G401.6 (cell line): Measurements from ENCODE around the gene FCRL6.
A peak's percentile ranks its signal among the peaks of the same experiment; 100 is the strongest.

Experiments
- FAIRE-seq: peaks from 2 replicates; lab custom pipeline; 2012; peaks lifted over from hg19 to GRCh38; lab: Jason Lieb, UNC

The FCRL6 gene, protein sequence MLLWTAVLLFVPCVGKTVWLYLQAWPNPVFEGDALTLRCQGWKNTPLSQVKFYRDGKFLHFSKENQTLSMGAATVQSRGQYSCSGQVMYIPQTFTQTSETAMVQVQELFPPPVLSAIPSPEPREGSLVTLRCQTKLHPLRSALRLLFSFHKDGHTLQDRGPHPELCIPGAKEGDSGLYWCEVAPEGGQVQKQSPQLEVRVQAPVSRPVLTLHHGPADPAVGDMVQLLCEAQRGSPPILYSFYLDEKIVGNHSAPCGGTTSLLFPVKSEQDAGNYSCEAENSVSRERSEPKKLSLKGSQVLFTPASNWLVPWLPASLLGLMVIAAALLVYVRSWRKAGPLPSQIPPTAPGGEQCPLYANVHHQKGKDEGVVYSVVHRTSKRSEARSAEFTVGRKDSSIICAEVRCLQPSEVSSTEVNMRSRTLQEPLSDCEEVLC

DNA sequence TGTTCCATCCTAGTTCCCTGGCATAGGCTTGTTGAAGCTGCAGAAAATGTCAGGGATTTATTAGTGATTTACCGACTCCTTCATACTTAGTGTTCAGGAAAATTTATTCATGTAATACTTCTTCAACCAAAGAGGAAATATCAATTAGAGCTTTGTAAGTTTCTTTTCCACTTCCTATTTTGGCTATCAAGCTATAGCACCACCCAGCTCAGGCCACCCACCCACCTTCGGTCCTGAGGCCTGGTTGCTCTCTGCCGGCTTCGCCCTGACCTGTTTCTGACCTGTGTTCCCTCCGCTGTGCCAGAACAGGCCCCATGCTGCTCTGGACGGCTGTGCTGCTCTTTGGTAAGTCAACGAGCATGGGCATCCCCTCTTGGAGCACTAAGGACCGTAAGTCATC, at the start of gene FCRL6:
Gene FCRL6, plus strand, starts transcription at position 250 of the 400 bp plus-strand sequence. Its CDS starts 65 bp downstream, at position 315.
- FAIRE-seq: no peak

DNA sequence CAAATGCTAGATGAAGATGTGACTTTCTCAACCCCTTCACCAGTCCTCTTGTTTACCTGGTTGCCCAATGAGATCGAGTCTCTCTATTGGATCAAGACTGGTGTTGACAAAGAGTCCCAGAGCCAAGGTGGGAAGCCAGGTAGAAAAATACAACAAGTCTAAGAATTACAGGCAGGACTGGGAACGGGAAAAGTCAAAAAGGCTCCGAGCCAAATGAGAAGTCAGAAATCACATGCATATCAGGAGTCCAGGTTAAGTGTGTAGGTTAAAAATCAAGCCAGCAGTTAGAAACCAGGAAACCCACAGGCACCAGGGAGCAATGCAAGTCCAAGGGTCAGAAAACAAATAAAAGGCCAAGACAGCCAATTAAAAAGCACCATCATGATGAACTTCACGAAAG, 48.8 kb upstream of the FCRL6 start:
- FAIRE-seq: no peak

DNA sequence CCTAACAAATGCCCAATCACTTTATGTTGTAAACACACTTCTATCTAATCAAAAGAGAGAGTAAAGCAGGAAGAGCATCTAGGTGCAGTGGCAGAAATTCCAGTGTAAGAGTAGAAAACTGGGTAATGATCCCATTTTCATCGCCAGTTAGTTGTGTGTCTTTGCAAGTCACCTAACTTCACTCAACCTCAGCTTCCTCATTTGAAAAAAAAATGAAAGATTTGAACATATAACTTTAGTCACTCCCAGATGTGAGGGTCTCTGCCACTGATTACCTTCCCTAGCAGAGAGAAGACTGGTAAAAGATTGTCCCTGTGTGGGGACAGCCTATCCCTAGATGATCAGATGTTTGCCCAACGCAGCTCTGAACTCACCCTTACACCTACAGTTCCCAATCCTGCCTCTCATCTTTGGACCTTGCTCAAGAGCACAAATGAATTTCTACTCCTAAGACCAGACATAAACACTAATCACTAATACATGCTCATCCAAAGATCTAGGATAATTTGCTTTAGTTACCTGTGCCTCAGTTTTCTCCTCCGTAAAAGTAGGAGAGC, 46.6 kb upstream of the FCRL6 start:
- FAIRE-seq: no peak

DNA sequence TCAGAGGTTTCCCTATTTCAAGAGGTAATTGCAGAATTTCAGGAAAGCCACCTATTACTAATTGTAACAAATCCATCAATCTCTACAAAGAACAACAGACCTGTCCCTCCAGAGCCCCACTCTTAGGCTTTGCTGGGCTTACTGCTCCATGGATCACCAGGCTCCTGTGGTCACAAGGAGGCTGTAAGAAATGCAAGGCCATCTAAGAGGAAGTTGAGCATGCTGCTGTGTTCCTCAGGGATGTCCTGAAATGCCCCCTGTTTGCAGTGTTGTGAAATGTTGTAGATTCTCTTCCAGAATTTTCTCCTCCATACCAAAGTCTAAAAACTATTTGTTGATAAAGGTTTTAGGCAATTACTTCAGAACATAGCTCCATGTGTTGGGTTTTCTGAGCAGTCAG, 45.8 kb upstream of the FCRL6 start:
- FAIRE-seq: no peak

DNA sequence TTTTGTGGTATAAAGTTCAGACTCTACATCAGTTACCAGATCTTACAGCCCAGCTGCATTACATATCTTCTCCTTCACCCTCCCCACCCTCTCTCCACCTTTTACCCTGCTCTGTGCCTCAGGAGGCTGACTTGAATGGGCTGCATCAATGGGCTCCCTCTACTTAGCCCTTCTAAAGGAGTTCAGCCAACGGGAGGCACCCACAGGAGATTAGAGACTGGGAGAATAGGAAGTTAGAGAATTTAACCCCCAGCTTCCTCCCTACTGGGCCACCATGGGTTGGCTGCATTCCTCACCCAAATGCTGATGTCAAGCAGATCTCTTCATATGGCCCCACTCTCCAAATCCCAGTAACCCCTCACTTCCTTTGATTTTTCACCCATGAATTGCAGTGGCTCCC, 38.5 kb upstream of the FCRL6 start:
- FAIRE-seq: no peak

DNA sequence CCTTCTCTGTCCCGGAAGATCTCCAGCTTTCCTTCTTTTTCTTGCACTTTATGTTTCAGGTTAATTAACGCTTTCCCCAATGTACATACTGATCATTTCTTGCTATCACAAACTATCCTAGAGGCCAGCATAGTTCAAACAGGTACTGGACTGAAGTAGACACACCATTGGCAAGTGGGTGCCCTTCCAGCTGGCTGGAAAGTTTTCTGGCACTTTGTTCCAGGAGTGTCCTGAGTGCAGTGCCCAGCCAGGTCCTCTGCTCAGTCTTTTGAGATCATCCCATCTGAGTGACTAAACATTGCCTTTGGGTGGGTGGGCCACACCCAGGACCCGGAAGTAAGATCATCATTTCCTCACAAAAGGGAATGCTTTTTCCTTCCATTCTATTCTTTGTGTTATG, 36.4 kb upstream of the FCRL6 start:
- no peak for FAIRE-seq

DNA sequence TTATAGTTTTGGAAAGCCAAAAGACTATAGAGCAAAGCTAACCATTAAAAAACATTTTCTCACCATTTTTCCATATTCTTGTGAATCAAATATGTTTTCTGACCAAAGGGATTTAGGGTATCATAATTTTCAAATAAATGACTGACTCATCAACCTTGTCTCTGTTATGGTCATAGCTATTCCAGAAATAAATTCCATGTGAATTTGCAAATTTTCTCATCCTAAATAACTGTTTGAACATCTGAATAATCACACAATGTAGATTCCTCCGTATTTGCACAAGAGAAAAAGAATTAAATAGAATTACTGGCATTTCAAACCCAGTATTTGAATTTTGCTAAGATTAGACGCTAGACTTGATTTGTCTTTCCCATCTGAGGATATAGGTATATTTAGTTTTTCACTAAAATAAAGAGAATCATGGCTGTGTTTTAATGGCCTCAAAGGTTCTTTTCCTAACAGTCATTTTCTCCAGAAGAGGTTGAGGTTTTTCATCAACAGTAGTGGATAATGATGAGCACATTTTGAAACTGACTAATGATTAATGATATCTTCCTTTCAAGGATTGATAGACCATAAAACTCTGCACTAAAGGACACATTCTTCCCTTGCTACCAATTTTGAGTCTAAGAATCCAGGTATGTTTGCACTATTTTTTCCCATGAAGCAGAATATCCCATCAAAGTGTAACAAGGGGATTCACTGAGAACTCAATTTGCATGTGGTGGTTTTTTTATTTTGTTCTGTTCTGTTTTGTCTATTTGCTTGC, 30.8 kb upstream of the FCRL6 start:
- FAIRE-seq: no peak

DNA sequence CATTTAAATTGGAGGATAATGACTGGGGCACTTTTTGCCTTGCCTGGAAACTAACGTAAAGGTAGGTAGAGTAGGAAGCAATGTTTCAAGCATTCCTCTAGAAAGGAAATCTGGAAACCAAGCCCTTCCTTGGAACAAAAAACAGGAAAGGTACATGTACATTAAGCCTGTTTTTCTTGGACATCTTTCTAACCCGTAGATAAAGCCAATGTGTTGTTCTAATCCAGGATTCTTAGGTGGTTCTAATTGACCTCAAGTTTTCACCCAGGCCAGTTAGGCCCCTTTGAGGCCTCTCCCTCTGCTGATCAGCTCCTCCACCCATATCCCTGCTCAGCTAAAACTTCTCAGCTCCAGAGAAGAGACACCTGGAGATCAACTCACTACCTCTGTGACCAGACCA, 27.7 kb upstream of the FCRL6 start:
- FAIRE-seq: no peak

DNA sequence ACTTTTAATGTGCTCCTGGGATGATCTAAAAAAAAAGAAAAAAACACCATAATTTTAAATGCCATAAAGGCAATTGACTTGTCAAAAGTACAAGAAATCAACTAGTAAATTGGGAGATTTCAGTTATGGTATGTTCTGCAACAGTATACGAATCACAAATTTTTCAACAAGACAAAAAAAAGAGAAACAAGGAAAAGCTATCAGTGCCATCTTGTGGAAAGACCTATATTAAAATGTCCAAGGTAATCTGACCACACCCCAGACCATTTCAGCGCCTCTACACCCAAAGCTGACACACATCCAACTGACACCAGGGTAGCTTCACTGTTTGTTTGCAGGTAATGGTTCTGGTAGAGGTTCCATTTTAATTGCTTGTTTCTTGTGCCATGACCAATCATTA, 26.4 kb upstream of the FCRL6 start:
- FAIRE-seq: no peak

DNA sequence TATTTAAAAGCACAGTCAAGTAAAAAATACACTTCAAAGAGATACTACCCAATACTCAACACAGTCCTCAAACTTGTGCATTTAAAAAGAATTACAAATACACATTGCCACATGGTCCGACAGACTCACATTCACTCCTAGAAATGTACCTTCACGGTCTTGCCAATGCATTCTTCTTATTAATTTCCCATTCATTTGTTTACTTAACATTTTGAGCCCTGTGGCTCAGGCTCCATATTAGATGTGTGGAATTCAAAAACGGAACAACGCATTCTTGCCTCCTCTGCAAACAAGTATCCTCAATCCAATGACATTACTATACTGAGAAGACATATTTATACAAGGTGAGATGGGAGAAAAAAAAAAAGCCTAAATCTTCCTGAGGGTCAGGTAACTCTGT, 23.9 kb upstream of the FCRL6 start:
- FAIRE-seq: no peak

DNA sequence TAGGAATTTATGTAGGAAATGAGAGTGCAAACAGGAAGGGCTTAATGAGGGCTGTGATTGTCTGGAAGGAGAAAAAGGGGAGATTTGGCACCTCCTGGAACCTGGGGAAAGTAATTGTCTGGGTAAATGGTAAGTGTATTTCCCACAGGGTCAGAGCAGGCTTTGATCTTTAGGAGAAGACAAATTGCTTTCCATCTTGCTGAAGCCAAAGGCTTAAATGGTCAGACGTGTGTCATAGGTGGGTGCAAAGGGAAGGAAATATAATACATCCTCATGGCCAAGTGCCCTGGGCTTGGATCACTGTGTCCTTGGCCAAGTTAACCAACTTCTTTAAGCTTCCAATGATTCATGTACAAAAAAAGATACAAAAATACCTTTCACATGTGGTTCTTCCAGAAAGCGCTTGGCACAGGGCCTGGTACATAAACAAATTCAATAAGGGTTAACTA, 22.7 kb upstream of the FCRL6 start:
- no peak for FAIRE-seq

DNA sequence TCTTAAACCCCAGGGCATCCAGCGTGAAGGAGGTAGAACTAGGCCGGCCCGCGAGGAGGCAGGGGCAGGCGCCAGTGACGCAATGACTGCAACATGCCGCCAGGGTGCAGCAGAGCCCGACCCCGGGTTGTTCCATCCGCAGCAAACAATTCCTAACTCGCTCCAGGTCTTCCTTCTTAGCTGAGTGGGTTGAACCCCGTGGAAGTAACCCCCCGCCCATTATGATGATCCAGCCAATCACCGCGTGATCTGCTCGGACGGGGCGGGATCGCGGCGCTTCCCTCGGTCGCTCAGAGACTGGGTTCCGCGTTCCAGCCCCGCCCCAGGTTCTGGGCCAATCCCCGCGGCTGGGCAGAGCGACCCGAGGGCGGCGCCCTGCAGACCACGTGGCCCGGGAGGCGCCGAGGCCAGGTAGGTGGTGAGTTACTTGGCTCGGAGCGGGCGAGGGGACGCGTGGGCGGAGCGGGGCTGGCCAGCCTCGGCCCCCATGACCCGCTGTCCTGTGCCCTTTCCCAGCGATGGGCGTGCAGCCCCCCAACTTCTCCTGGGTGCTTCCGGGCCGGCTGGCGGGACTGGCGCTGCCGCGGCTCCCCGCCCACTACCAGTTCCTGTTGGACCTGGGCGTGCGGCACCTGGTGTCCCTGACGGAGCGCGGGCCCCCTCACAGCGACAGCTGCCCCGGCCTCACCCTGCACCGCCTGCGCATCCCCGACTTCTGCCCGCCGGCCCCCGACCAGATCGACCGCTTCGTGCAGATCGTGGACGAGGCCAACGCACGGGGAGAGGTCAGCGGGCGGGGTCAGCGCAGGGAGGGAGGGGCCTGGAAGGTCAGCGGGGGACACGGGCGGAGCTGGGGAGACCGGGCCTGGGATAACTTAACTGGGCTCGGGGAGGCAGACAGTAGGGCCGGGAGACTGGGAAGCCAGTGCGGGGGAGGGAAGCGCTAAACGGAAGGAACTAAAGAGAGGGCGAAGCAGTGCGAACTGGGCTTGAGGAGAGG, 21.3 kb upstream of the FCRL6 start, which contains the start of gene DUSP23:
Gene DUSP23, plus strand, starts transcription at position 380 of the 1,000 bp plus-strand sequence. Its CDS starts 139 bp downstream, at position 519.
- FAIRE-seq: peak; percentile 87

DNA sequence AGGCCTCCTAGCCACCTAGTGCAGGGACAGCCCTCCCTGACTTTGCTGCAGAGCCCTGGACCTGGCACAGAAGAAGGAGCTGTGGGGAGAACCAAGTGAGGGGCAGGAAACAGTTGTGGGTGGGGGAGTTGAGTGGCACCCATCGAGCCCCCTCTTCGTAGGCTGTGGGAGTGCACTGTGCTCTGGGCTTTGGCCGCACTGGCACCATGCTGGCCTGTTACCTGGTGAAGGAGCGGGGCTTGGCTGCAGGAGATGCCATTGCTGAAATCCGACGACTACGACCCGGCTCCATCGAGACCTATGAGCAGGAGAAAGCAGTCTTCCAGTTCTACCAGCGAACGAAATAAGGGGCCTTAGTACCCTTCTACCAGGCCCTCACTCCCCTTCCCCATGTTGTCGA, 20.2 kb upstream of the FCRL6 start:
- no peak for FAIRE-seq

DNA sequence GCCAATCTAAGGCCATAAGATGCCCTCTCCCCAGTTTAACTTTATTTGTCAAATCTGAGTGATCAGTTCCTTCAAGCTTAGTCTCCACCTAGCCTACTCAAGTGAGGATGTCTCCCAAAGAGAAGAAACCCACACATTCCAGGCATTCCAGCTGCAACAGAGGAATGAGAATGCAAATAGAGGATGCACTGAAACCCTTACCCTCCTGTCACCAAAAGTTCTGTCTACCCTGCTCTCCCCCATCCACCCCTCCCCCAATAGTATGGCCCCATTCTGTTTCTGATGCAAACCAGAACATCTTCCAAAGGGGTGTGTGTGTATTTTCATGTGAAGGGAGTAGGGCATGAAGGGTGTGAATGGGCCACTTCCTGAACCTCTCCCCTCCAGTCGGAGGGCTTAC, 18.4 kb upstream of the FCRL6 start:
- FAIRE-seq: no peak

DNA sequence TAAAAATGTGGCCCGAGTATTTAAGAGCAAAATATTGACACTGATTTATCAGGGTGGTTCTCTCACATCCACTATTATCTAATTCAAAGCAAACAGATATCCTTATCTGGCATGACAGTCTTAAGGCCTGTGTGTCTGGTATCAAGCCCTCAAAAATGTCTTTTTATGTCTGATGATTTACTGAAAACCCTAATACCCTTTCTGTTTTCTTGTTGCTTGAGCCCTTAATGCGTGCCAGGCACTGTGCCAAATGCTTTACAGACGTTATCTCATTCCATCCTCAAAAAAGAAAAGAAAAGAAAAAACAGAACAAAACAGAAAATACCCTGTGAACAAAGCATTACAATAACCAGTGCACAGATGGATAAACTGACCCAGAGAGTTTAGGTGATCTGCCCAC, 15.7 kb upstream of the FCRL6 start:
- FAIRE-seq: no peak

DNA sequence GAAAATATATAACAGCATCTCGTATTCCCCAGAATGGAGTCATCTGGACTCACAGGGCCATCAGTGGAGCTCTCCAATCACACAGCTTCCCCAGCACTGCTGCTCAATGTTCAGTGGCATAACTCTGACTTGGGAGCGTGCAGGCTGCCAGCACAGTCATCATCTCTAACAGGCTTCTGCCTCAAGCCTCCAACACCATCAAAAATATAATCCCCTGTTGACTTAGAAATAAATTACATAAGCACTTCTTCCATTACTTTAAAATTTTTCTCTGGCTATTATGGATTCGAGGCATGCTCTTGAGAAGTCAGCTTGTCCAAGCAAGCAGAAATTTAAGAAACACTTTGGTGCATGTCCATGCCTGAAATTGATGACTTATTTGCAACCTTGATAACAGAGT, 15.2 kb upstream of the FCRL6 start:
- no peak for FAIRE-seq

DNA sequence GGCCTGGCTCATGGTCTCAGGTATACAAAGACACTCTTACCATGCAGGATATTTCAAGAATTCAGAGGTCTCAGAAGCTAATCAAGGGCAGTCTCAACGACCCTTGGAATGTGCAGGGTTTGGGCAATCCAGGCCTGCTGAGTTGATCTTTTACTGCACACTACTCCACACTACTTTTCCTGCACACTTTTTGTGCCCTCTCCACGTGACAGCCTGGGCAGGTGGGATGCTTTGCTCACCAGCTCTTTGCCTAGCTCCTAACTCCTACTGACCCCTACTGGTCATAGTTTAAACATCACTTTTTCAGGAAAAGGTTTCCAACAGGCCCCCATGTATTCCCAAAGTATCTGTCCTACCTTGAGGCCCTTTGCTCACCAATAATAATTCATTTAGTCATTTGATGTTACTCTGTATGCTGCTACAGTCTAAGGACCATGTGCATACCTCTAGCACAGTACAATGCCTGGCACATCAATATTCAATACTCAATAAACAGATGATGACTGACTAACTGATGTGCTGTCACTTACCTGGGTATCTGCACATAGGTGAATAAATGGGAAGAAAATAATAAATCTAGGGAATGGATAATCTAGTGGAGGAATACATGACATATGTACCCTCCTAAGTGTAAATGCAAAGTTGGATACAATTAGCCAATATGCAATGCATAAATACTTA, 11.8 kb upstream of the FCRL6 start:
- FAIRE-seq: no peak

DNA sequence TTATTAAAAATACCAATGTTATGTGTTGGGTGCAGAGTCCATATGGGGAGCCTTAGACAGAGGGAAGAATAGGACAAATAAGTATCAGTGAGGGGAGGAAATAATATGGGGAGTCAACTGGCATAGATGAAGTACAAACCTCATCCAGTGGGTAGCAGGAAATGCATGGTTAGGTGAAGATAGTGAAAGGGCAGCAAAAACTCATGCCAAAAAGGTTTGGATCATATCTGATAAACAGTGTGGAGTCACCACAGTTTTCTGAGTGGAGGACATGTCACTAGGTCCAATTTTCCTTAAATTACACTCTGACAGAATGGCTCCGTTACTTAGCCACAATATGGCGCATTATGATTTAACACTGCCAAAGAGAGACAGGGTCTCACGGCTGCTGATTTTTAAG, 11.1 kb upstream of the FCRL6 start:
- FAIRE-seq: no peak

DNA sequence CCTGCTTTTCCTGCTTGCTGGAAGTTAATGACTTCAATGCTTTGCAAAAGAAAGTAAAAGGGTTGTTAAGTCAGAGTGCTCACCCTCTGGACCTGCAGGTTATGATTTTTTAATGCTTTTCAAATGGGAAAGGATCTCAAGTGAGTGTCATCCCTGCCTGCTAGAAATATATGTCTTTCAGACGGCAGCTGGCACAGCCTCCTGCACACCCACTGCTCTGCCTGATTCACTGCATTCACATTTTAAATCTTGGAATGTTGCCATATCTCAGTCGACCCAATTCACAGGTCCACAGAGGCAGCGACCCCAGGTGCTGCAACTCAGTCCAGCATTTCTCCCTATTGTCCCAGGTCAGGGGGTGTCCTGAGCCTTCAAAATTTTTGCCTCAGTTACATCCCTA, 10.7 kb upstream of the FCRL6 start:
- no peak for FAIRE-seq

DNA sequence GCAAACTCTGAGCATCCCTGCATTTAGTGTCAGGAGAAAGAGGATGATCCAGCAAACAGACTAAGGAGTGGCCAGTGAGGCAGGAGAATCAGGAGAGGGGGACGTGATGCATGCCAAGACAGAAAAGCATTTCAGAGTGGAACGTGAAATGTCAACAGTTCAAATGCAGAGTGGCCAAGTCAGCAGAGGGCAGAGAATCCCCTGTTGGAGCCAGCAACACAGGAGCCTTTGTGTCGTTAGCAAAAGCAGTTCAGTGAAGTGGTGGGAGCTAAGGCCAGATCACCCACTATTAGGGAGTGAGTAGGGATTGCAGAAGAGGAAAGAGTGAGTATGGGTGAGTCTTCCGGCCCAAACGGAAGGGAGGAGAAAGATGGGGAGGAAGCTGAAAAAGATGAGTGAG, 6.6 kb upstream of the FCRL6 start:
- FAIRE-seq: no peak

DNA sequence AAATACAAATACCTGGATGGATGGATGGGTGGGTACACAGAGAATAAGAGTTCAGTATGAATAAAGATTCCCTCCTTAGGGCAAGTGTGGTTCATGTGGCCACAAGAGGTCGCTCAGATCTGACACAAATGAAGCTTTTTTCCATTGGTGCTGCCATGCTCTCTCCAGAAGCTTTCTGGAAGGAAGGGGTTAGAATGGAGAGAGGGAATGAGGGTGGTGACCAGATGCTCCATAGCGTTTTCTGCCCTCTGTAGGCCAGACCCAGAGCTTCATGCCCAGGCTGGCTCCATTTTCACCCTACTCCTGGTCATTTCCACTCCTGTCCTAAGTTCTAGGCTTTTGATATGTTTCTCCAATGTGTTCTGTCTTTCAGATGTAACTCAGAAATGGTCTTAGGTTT, 3.3 kb upstream of the FCRL6 start:
- FAIRE-seq: peak; percentile 78
